ENCODE results near the gene HPS3.

Gene HPS3

GRCh38 chr3:149134575-149134974, 5.1 kb downstream of the HPS3 start:
- no peak for DNase-seq (ENCODE audit: low read depth in 1 of 2, low spot score in 1 of 2)
- in situ Hi-C loops (cut with HindIII; ENCODE audit: low pct_unique_long_range_greater_than_20kb, low sequenced_read_pairs) = no loop called here
- no peak for TF ChIP-seq JUND (IDR thresholded peaks at IDR 0.05; ENCODE audit: low read depth)

- in situ Hi-C loops (cut with HindIII; ENCODE audit: low pct_unique_long_range_greater_than_20kb, low sequenced_read_pairs) = no loop called here
- DNase-seq (ENCODE audit: low read depth in 1 of 2, low spot score in 1 of 2) = no peak
- no peak for TF ChIP-seq JUND (IDR thresholded peaks at IDR 0.05; ENCODE audit: low read depth)
Observed at GRCh38 chr3:149142682-149143081, 13.2 kb downstream of the HPS3 start.

- no peak for DNase-seq (ENCODE audit: low read depth in 1 of 2, low spot score in 1 of 2)
- no peak for TF ChIP-seq JUND (IDR thresholded peaks at IDR 0.05; ENCODE audit: low read depth)
- in situ Hi-C loops (cut with HindIII; ENCODE audit: low pct_unique_long_range_greater_than_20kb, low sequenced_read_pairs) = no loop called here
Observed at GRCh38 chr3:149145356-149145755, 15.9 kb downstream of the HPS3 start.

- in situ Hi-C loops (cut with HindIII; ENCODE audit: low pct_unique_long_range_greater_than_20kb, low sequenced_read_pairs) = no loop called here
- no peak for TF ChIP-seq JUND (IDR thresholded peaks at IDR 0.05; ENCODE audit: low read depth)
Observed at GRCh38 chr3:149145974-149146373, 16.5 kb downstream of the HPS3 start.

GRCh38 chr3:149150436-149150835, 21.0 kb downstream of the HPS3 start:
- DNase-seq (ENCODE audit: low read depth in 1 of 2, low spot score in 1 of 2) = no peak
- TF ChIP-seq JUND (IDR thresholded peaks at IDR 0.05; ENCODE audit: low read depth) = no peak
- in situ Hi-C loops (cut with HindIII; ENCODE audit: low pct_unique_long_range_greater_than_20kb, low sequenced_read_pairs) = no loop called here

More at GRCh38 chr3:149145974-149146373, 16.5 kb downstream of the HPS3 start:
- no peak for DNase-seq (ENCODE audit: low read depth in 1 of 2, low spot score in 1 of 2)

GRCh38 chr3:149151843-149152242, 22.4 kb downstream of the HPS3 start:
- in situ Hi-C loops (cut with HindIII; ENCODE audit: low pct_unique_long_range_greater_than_20kb, low sequenced_read_pairs) = no loop called here
- no peak for DNase-seq (ENCODE audit: low read depth in 1 of 2, low spot score in 1 of 2)
- TF ChIP-seq JUND (IDR thresholded peaks at IDR 0.05; ENCODE audit: low read depth) = no peak

- in situ Hi-C loops (cut with HindIII; ENCODE audit: low pct_unique_long_range_greater_than_20kb, low sequenced_read_pairs) = no loop called here
- DNase-seq (ENCODE audit: low read depth in 1 of 2, low spot score in 1 of 2) = no peak
- TF ChIP-seq JUND (IDR thresholded peaks at IDR 0.05; ENCODE audit: low read depth) = no peak
Observed at GRCh38 chr3:149152420-149152819, 23.0 kb downstream of the HPS3 start.

GRCh38 chr3:149153402-149153801, 24.0 kb downstream of the HPS3 start:
- in situ Hi-C loops (cut with HindIII; ENCODE audit: low pct_unique_long_range_greater_than_20kb, low sequenced_read_pairs) = no loop called here
- DNase-seq (ENCODE audit: low read depth in 1 of 2, low spot score in 1 of 2) = no peak
- no peak for TF ChIP-seq JUND (IDR thresholded peaks at IDR 0.05; ENCODE audit: low read depth)

- DNase-seq (ENCODE audit: low read depth in 1 of 2, low spot score in 1 of 2) = no peak
- no peak for TF ChIP-seq JUND (IDR thresholded peaks at IDR 0.05; ENCODE audit: low read depth)
- in situ Hi-C loops (cut with HindIII; ENCODE audit: low pct_unique_long_range_greater_than_20kb, low sequenced_read_pairs) = no loop called here
Observed at GRCh38 chr3:149160754-149161300, 31.4 kb downstream of the HPS3 start.

- DNase-seq (ENCODE audit: low read depth in 1 of 2, low spot score in 1 of 2) = no peak
- no peak for TF ChIP-seq JUND (IDR thresholded peaks at IDR 0.05; ENCODE audit: low read depth)
- in situ Hi-C loops (cut with HindIII; ENCODE audit: low pct_unique_long_range_greater_than_20kb, low sequenced_read_pairs) = no loop called here
Observed at GRCh38 chr3:149162007-149162406, 32.6 kb downstream of the HPS3 start.

GRCh38 chr3:149163066-149163465, 33.6 kb downstream of the HPS3 start:
- in situ Hi-C loops (cut with HindIII; ENCODE audit: low pct_unique_long_range_greater_than_20kb, low sequenced_read_pairs) = no loop called here
- DNase-seq (ENCODE audit: low read depth in 1 of 2, low spot score in 1 of 2) = no peak
- TF ChIP-seq JUND (IDR thresholded peaks at IDR 0.05; ENCODE audit: low read depth) = no peak

- in situ Hi-C loops (cut with HindIII; ENCODE audit: low pct_unique_long_range_greater_than_20kb, low sequenced_read_pairs) = no loop called here
- DNase-seq (ENCODE audit: low read depth in 1 of 2, low spot score in 1 of 2) = no peak
- TF ChIP-seq JUND (IDR thresholded peaks at IDR 0.05; ENCODE audit: low read depth) = no peak
Observed at GRCh38 chr3:149167898-149168297, 38.5 kb downstream of the HPS3 start.

GRCh38 chr3:149170672-149171071, 41.2 kb downstream of the HPS3 start:
- in situ Hi-C loops (cut with HindIII; ENCODE audit: low pct_unique_long_range_greater_than_20kb, low sequenced_read_pairs) = no loop called here
- no peak for TF ChIP-seq JUND (IDR thresholded peaks at IDR 0.05; ENCODE audit: low read depth)
- no peak for DNase-seq (ENCODE audit: low read depth in 1 of 2, low spot score in 1 of 2)

GRCh38 chr3:149174901-149175300, 45.5 kb downstream of the HPS3 start:
- in situ Hi-C loops (cut with HindIII; ENCODE audit: low pct_unique_long_range_greater_than_20kb, low sequenced_read_pairs) = no loop called here
- TF ChIP-seq JUND (IDR thresholded peaks at IDR 0.05; ENCODE audit: low read depth) = no peak
- DNase-seq (ENCODE audit: low read depth in 1 of 2, low spot score in 1 of 2) = no peak

Measured in T47D (cell line).